ENCODE measurements around the gene SYTL2.

Gene SYTL2

GRCh38 chr11:85740481-85741400, 70.2 kb downstream of the SYTL2 start:
- H3K4me3 ChIP-seq (replicated peaks; ENCODE audit: low read depth, low read length), result no peak overlapping the region
- TF ChIP-seq, protein P1, sequence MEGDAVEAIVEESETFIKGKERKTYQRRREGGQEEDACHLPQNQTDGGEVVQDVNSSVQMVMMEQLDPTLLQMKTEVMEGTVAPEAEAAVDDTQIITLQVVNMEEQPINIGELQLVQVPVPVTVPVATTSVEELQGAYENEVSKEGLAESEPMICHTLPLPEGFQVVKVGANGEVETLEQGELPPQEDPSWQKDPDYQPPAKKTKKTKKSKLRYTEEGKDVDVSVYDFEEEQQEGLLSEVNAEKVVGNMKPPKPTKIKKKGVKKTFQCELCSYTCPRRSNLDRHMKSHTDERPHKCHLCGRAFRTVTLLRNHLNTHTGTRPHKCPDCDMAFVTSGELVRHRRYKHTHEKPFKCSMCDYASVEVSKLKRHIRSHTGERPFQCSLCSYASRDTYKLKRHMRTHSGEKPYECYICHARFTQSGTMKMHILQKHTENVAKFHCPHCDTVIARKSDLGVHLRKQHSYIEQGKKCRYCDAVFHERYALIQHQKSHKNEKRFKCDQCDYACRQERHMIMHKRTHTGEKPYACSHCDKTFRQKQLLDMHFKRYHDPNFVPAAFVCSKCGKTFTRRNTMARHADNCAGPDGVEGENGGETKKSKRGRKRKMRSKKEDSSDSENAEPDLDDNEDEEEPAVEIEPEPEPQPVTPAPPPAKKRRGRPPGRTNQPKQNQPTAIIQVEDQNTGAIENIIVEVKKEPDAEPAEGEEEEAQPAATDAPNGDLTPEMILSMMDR (IDR thresholded peaks at IDR 0.05; ENCODE audit: low read depth, low read length, missing control alignments), result no peak
- DNase-seq (ENCODE audit: extremely low read depth, low read depth), result no peak

DNA sequence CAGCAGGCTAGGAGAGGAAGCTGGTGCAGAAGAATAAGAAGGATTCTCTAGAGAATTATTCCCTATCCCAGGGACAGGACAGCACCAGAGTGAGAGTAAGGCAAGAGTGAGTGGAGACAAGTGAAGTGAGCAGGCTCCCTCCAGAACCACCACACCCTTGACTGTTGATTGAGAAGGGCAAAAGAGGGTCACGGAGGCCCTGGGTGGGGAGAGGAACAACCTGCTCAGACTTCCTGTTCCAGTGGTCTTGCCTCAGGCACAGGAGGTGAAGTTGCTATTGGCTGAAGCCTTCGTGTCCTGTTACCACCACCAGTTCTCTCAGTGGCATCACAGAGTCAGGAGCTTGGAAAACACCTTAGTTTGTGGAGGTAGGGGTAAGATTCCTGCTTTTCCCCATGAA, 73.2 kb downstream of the SYTL2 start:
- no peak overlapping the region for H3K4me3 ChIP-seq (replicated peaks; ENCODE audit: low read depth, low read length)
- no peak for DNase-seq (ENCODE audit: extremely low read depth, low read depth)
- TF ChIP-seq, protein P1 (IDR thresholded peaks at IDR 0.05; ENCODE audit: low read depth, low read length, missing control alignments), result no peak

DNA sequence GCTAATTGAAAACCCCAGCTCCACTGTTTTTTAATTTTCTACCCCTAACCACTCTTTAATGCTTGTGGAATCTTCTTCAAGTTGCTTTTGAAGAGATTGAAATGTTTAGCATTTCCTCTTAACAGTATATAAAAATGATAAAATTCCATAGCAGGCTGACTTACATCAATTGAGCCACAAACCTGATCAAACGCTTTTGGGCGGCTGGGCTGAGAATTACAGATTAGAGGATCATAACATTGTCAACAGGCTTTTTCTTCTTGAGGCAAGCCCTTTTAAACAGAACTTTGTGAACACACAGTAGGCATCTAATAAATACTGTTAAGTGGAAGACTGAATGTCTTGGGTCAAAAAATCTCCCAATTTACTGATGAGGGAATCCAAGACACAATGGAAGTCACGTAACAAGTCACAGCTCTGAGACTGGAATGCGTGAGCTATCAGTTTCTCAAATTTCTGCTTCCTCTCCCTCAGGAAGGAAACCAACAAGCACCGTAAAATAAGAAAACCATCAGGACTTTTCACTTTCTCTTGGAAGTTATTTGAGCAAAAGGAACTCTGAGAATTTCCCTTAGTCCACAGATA, 75.0 kb downstream of the SYTL2 start:
- H3K4me3 ChIP-seq (replicated peaks; ENCODE audit: low read depth, low read length), result no peak overlapping the region
- TF ChIP-seq, protein P1 (IDR thresholded peaks at IDR 0.05; ENCODE audit: low read depth, low read length, missing control alignments), result no peak
- no peak for DNase-seq (ENCODE audit: extremely low read depth, low read depth)

- H3K4me3 ChIP-seq (replicated peaks; ENCODE audit: low read depth, low read length), result no peak overlapping the region
- no peak for DNase-seq (ENCODE audit: extremely low read depth, low read depth)
- TF ChIP-seq, protein P1 (IDR thresholded peaks at IDR 0.05; ENCODE audit: low read depth, low read length, missing control alignments), result no peak
These were observed 78.0 kb downstream of the SYTL2 start for GRCh38 chr11:85732965-85733364.

- no peak overlapping the region for H3K4me3 ChIP-seq (replicated peaks; ENCODE audit: low read depth, low read length)
- DNase-seq (ENCODE audit: extremely low read depth, low read depth), result no peak
- TF ChIP-seq, protein P1 (IDR thresholded peaks at IDR 0.05; ENCODE audit: low read depth, low read length, missing control alignments), result no peak
These were observed 84.6 kb downstream of the SYTL2 start for GRCh38 chr11:85726381-85726780.

GRCh38 chr11:85725510-85726258, 85.3 kb downstream of the SYTL2 start:
- TF ChIP-seq, protein P1 (IDR thresholded peaks at IDR 0.05; ENCODE audit: low read depth, low read length, missing control alignments), result no peak
- no peak overlapping the region for H3K4me3 ChIP-seq (replicated peaks; ENCODE audit: low read depth, low read length)
- DNase-seq (ENCODE audit: extremely low read depth, low read depth), result peak; percentile 90
